GM21825 (cell line): ENCODE results near the gene ABHD4.
"Not testable (repeated sequence)": the region's sequence is repeated elsewhere in the genome, so short reads cannot be mapped to it uniquely, and the experiment has no call there.

Experiments
- ATAC-seq: cut with Tn5 transposase; IDR thresholded peaks from one replicate; pipeline ENCODE4 v1.9.1; 2021; ENCODE audit warnings: mild to moderate bottlenecking, moderate library complexity; ENCODE audit not compliant: unreplicated experiment

Gene ABHD4, protein sequence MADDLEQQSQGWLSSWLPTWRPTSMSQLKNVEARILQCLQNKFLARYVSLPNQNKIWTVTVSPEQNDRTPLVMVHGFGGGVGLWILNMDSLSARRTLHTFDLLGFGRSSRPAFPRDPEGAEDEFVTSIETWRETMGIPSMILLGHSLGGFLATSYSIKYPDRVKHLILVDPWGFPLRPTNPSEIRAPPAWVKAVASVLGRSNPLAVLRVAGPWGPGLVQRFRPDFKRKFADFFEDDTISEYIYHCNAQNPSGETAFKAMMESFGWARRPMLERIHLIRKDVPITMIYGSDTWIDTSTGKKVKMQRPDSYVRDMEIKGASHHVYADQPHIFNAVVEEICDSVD

DNA sequence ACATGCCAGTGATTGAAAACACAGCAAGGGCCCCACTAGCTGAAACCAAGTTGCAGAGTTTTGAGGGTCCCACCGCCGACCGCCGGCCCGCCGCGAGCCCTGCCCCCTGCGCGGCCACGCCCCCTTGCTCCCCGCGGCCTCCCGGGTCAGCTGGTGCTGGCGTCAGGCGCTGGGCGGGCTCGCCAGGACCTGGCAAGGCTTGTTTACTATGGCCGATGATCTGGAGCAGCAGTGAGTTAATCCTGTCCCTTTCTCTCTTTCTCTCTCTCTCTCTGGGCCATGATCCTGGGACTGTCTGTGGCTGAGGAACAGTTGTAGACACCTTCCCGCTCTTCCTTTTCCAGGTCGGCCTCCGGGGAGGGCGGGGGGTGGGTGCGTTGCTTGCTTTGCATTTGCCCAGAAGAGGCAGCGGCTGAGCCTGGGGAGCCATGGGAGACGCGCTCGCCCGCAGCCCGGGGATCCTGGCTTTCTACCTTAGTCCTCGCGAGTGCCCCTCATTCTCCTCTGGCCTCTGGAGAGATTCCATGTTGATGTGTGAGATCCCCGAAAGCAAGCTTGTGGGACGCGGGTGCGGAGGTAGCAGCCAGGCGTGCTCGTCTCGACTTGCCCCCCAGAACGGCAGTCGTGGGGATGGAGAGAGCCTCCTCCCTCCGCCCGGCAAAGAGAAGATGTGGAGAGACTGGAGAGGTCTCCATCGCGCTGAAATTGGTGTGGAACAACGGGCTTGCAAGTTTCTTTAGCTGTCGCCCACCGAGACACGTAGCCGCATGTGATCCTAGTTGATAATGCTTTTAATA, at the start of gene ABHD4:
ABHD4 (plus strand) TSS at position 202 of the 797 bp plus-strand sequence; CDS start at position 209, 7 bp downstream.
- peak; percentile 74 for ATAC-seq

DNA sequence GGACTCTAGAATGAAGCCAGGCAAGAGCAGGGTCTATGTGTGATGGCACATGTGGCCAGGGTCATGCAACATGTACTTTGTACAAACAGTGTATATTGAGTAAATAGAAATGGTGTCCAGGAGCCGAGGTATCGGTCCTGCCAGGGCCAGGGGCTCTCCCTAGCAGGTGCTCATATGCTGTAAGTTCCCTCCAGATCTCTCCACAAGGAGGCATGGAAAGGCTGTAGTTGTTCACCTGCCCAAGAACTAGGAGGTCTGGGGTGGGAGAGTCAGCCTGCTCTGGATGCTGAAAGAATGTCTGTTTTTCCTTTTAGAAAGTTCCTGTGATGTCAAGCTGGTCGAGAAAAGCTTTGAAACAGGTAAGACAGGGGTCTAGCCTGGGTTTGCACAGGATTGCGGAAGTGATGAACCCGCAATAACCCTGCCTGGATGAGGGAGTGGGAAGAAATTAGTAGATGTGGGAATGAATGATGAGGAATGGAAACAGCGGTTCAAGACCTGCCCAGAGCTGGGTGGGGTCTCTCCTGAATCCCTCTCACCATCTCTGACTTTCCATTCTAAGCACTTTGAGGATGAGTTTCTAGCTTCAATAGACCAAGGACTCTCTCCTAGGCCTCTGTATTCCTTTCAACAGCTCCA, 48.7 kb upstream of the ABHD4 start:
- ATAC-seq: no peak

DNA sequence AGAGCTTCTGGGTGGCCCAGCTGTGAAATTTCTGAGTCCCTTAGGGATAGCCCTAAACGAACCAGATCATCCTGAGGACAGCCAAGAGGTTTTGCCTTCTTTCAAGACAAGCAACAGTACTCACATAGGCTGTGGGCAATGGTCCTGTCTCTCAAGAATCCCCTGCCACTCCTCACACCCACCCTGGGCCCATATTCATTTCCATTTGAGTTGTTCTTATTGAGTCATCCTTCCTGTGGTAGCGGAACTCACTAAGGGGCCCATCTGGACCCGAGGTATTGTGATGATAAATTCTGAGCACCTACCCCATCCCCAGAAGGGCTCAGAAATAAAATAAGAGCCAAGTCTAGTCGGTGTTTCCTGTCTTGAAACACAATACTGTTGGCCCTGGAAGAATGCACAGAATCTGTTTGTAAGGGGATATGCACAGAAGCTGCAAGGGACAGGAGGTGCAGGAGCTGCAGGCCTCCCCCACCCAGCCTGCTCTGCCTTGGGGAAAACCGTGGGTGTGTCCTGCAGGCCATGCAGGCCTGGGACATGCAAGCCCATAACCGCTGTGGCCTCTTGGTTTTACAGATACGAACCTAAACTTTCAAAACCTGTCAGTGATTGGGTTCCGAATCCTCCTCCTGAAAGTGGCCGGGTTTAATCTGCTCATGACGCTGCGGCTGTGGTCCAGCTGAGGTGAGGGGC, 48.0 kb upstream of the ABHD4 start:
- peak; percentile 53 for ATAC-seq

DNA sequence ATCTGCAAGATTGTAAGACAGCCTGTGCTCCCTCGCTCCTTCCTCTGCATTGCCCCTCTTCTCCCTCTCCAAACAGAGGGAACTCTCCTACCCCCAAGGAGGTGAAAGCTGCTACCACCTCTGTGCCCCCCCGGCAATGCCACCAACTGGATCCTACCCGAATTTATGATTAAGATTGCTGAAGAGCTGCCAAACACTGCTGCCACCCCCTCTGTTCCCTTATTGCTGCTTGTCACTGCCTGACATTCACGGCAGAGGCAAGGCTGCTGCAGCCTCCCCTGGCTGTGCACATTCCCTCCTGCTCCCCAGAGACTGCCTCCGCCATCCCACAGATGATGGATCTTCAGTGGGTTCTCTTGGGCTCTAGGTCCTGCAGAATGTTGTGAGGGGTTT, 46.5 kb upstream of the ABHD4 start:
- ATAC-seq: no peak

DNA sequence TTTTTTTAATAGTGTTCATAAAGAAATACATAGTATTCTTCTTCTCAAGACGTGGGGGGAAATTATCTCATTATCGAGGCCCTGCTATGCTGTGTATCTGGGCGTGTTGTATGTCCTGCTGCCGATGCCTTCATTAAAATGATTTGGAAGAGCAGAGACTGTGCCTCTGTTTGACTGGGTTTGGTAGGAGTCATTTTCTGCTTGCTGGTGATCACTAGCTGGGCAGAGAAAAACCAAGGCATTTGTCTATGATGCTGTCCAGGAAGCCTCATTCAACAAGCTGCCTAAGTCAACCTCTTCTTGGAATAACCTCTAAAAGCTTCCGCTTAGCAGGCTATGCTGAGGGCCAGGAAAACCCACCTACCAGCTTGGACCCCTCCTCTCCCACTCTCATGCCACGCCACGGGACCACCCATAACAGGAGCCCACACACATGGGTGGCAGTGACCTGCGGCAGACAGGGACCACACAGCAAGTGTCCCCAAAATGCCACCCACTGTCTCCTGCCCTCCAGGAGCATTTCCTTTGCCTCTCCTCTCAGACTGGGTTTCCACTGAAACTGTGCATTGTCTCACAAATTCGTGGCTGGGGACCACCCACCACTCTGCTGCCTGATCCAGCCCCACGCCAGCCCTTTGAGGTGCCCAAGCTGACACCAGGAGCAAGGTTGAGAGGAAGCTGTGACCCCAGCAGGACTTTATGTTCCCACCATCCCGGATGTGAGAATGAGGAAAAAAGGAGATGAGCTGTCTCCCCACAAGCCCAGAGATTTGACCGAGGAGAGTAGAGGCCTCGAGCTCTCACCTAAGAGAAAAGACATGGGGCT, 45.9 kb upstream of the ABHD4 start:
- ATAC-seq: no peak

DNA sequence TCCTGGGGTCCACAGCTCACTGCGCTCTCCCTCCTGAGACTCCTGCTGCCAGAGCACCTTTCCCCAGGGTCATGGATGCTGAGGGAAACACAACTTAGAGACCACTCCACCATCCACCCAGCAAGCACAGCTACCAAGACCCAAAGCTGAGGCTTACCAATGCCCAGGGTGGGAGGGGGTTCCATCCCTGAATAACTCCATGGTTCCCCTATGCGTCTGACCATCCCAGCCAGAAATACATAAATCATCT, 45.3 kb upstream of the ABHD4 start:
- ATAC-seq: no peak

GRCh38 chr14:22553445-22553844, 44.7 kb upstream of the ABHD4 start:
- ATAC-seq: no peak

DNA sequence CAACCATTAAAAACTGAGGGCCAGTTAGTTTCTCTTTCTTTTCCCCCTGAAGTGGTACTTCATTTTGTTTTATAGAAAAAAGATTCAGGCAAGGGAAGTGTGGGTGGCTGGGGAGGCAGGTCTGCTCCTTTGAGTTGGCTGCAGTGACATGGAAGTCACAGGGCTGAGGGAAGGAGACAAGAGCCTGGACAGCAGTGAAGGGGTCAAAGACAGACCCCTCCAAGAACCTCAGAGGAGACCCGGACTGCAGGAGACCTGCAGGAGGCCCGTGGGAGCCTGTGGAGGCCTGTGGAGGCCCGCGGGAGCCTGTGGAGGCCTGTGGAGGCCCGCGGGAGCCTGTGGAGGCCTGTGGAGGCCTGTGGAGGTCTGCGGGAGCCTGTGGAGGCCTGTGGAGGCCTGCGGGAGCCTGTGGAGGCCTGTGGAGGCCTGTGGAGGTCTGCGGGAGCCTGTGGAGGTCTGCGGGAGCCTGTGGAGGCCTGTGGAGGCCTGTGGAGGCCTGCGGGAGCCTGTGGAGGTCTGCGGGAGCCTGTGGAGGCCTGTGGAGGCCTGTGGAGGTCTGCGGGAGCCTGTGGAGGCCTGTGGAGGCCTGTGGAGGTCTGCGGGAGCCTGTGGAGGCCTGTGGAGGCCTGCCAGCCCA, 44.1 kb upstream of the ABHD4 start:
- ATAC-seq: not testable (repeated sequence)

GRCh38 chr14:22554498-22555383, 43.4 kb upstream of the ABHD4 start:
- no peak for ATAC-seq

- ATAC-seq: peak; percentile 14
Observed at GRCh38 chr14:22555384-22556011, 42.6 kb upstream of the ABHD4 start.

DNA sequence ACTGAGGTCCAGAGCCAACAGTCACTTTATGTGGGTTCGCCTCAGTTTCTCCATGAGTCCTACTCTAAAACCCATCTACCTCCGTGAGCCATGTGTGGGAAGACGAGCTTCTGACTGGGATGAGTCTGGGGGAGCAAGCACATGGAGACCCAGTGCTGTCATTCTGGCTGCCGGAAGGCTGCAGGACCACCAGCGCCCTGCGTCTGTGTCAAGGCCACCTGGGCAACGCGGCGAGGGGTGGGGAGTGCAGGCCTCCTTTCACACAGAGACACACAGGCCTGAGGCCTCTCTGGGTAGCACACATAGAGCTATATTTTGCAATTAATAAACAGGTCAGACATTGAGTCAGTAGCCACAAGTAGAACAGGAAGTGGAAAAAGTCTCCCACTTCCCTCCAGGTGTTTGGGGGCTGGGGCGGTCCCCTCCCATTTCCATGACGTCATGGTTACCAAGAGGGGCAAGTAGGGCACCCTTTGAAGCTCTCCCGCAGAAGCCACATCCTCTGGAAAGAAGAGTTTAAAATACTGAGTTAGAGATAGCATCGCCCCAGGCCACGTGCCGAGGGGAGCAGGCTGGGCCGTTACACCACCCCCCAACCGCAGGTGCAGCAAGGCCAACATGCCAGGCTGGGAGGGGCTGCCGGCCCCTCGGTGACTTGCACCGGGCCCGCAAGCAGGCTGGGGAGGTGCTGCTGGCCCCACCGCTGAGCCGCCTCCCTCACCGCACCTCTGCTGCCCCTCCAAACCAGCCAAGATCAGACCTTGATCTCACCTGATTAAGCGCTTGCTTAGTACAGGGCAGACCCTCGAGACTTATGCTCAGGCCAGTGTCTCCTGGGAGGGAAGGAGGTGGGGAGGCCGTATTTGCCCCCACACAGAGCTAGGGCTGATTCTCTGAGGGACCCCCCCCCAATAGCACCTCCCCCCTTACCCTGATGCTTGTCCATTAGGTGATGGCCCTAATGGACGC, 41.8 kb upstream of the ABHD4 start:
- peak; percentile 59 for ATAC-seq

DNA sequence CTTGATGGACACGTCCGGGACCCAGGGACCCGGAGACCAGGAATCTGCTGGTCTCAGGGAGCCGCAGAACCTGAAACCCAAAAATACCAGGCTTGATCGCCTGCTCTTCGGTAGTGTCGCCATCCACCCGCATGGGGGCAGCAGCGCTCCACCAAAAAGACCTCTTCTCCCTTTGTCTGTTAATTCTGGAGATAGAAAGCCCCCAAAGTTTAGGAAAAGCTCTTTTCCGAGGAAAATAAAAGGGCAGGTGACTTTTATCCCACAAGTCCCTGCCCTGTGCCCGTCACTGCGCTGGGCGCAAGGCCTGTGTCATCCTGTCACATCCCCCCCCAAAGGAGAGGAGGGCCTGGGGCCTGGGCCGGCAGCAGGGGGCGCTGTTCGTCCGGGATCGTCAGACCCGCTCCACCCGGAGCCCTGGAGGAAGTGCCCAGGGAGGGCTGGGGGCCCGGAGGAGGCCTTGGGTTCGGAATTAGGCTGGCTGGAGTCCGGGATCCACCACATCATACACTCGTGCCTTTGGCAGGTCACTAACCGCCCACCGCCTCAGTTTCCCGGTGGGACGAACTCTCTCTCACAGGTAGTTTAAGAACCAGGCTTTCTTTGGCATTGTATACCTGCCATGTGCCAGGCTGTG, 41.0 kb upstream of the ABHD4 start:
- peak; percentile 25 for ATAC-seq

GRCh38 chr14:22557846-22558220, 40.3 kb upstream of the ABHD4 start:
- no peak for ATAC-seq

DNA sequence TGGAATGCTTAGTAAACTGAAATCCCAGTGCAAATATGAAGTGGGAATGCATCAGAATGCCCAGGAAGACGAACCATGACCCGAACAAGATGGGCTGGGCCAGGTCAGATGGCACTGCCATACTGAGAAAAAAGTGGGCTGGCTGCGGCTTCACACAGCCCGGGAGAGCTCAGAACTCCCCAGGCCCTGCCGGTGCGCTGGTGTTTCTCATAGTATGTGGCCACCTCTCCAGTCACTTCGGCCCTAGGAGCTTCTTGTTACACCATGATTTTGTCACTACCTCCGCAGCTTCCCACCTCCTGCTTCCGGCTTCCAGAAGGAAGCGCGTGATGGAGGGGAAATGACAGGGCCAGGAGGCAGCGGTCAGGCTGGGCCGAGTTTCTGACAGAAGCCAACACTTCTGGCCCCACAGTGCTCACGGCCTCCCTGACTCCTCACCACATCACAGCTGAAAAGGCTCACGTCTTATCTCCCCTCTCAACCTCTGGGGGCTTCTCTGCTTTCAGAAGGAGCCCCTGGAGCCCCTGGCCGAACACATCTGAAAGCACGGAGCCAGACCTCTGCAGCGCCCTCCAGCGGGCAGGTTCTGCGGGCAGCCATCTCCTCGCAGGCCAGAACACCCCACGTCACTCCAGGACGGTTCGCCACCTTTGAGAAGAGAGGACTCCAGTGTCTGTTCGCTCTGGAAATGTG, 39.7 kb upstream of the ABHD4 start:
- no peak for ATAC-seq

- no peak for ATAC-seq
Observed at GRCh38 chr14:22559041-22559440, 39.1 kb upstream of the ABHD4 start.

DNA sequence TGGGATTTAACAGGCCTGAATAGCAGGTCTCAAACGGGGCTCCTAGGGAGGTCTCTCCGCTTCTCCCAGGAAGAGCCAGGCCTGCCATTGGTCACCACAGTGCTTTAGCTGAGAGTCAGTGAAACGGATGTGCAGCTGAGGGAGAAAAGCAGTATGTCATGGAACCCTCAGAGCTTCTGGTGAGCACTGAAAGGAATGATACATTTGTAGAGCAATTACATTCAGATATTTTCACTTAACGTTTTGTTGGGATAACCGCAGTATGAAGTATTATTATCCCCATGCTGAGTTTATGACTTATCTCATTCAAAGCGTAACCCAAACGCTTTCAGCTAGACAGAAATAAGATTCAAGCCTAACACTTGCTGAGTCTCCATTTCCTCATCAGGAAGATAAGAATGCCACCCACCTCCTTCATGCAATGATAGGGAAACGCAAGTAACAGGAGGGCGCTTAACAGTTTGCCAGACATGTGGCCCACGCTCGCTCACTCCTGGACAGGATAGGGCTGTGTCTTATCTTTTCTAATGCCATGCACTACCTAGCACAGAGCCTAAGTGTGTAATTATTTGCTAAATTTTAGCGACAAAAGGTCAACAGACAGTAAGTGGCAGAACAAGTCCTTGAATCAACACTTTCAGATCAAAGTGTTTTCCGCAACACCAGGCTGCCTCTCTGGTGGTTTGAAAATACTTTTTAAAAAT, 37.3 kb upstream of the ABHD4 start:
- no peak for ATAC-seq
